NOMO-1 (cell line): ENCODE measurements around the gene UST.
A peak's percentile ranks its signal among the peaks of the same experiment; 100 is the strongest.
"Not testable (repeated sequence)": the region's sequence is repeated elsewhere in the genome, so short reads cannot be mapped to it uniquely, and the experiment has no call there.

Experiments
- DNase-seq, 2 experiments: peaks; one replicate each; lab custom pipeline; 2025; ENCODE audit not compliant: unreplicated experiment in 2 of 2; lab: John Stamatoyannopoulos, UW

Gene UST

GRCh38 chr6:149026530-149026942 lies 279.7 kb downstream of the UST start:
- DNase-seq, result peak; percentile 58 to 70

- no peak for DNase-seq
These were observed 280.7 kb downstream of the UST start for GRCh38 chr6:149027484-149027883.

- peak; percentile 61 to 88 for DNase-seq
These were observed 282.1 kb downstream of the UST start for GRCh38 chr6:149028767-149029405.

GRCh38 chr6:149031201-149031858 lies 284.5 kb downstream of the UST start:
- DNase-seq, result no peak

- peak; percentile 64 to 65 for DNase-seq
These were observed 285.2 kb downstream of the UST start for GRCh38 chr6:149031859-149032598.

- DNase-seq, result peak; percentile 16 to 43
These were observed 286.0 kb downstream of the UST start for GRCh38 chr6:149032599-149033405.

GRCh38 chr6:149033454-149033853 lies 286.6 kb downstream of the UST start:
- no peak for DNase-seq

GRCh38 chr6:149035766-149036165 lies 288.9 kb downstream of the UST start:
- DNase-seq, result no peak

- no peak for DNase-seq
These were observed 290.3 kb downstream of the UST start for GRCh38 chr6:149037051-149037671.

- not testable (repeated sequence) for DNase-seq
These were observed 292.2 kb downstream of the UST start for GRCh38 chr6:149039025-149039424.

- DNase-seq, result no peak
These were observed 295.1 kb downstream of the UST start for GRCh38 chr6:149041953-149042352.

GRCh38 chr6:149043476-149044130 lies 296.8 kb downstream of the UST start:
- DNase-seq, result no peak

- DNase-seq, result no peak
These were observed 297.7 kb downstream of the UST start for GRCh38 chr6:149044528-149044927.

GRCh38 chr6:149045404-149045803 lies 298.6 kb downstream of the UST start:
- peak; percentile 16 to 31 for DNase-seq

GRCh38 chr6:149046164-149046821 lies 299.5 kb downstream of the UST start:
- peak in 1 of 2 experiments; percentile 49 for DNase-seq

GRCh38 chr6:149046822-149047246 lies 300.0 kb downstream of the UST start:
- no peak for DNase-seq

GRCh38 chr6:149049230-149049629 lies 302.4 kb downstream of the UST start:
- DNase-seq, result no peak

GRCh38 chr6:149050160-149050559 lies 303.3 kb downstream of the UST start:
- DNase-seq, result no peak

- DNase-seq, result no peak
These were observed 305.7 kb downstream of the UST start for GRCh38 chr6:149052350-149053106.
